Bronchial epithelial cell (primary cell): ENCODE measurements around the gene CDKN2A. TPM values are rescaled to one million over a fixed set of nuclear protein-coding genes. Genes with fewer than 3 reads are reported as not detected.

Experiments
- DNase-seq: peaks from one replicate; pipeline ENCODE4 v3.0.0-alpha.2; 2010; ENCODE audit warnings: low read depth
- FAIRE-seq: peaks from 2 replicates; lab custom pipeline; 2011; peaks lifted over from hg19 to GRCh38; lab: Jason Lieb, UNC
- H3K27me3 ChIP-seq: 2 replicates; pipeline ENCODE4 v1.5.1; 2011; ENCODE audit warnings: low read length; ENCODE audit not compliant: control insufficient read depth, insufficient read depth
- H3K36me3 ChIP-seq: 2 replicates; pipeline ENCODE4 v1.5.1; 2011; ENCODE audit warnings: low read length; ENCODE audit not compliant: control insufficient read depth, insufficient read depth
- H3K4me3 ChIP-seq: 2 replicates; pipeline ENCODE4 v1.5.1; 2011; ENCODE audit warnings: mild to moderate bottlenecking, low read depth, low read length, control low read depth
- CTCF ChIP-seq: IDR thresholded peaks from 2 replicates; pipeline ENCODE4 v1.5.1; 2011; ENCODE audit warnings: mild to moderate bottlenecking, moderate library complexity, low read length, control low read depth, inconsistent platforms; ENCODE audit not compliant: insufficient read depth, severe bottlenecking
- total RNA-seq: library from RNA; depleted of rRNA; stranded (reverse); fragments of >200 nt; gene quantifications from 2 replicates; pipeline ENCODE4 v1.2.1, GENCODE V29; 2014

CDKN2A gene
- total RNA-seq, 1 donor from 2014 or later: 1.6 TPM

- FAIRE-seq (no peak), DNase-seq (peak; percentile 24)
- Histone ChIP-seq H3K4me3 (no peak overlapping the region), H3K36me3 (no peaks in the 10 kb centered on the region), H3K27me3 (no peaks in the 10 kb centered on the region)
- no peak for TF ChIP-seq CTCF
These were observed 62.8 kb downstream of the CDKN2A start for GRCh38 chr9:21931428-21931827.

GRCh38 chr9:21927752-21928151, 66.4 kb downstream of the CDKN2A start:
- no peak for DNase-seq
- no peak for TF ChIP-seq CTCF
- Histone ChIP-seq H3K4me3 (no peak overlapping the region), H3K27me3 (no peaks in the 10 kb centered on the region), H3K36me3 (no peaks in the 10 kb centered on the region)
- no peak for FAIRE-seq

GRCh38 chr9:21923694-21924093, 70.5 kb downstream of the CDKN2A start:
- Histone ChIP-seq H3K4me3 (no peak overlapping the region), H3K27me3 (no peaks in the 10 kb centered on the region), H3K36me3 (no peaks in the 10 kb centered on the region)
- DNase-seq (no peak), FAIRE-seq (no peak)
- no peak for TF ChIP-seq CTCF

- no peaks in the 10 kb centered on the region for H3K36me3 ChIP-seq
- FAIRE-seq: no peak
- peak; percentile 82 for DNase-seq
- no peaks in the 10 kb centered on the region for H3K27me3 ChIP-seq
- no peak overlapping the region for H3K4me3 ChIP-seq
- TF ChIP-seq CTCF: no peak
These were observed 74.5 kb downstream of the CDKN2A start for GRCh38 chr9:21919377-21920362.

Other genes with a start within 250 kb of the CDKN2A start
- gene MTAP, start 191.8 kb downstream of the CDKN2A start, total RNA-seq: 35.7 and 44.8 TPM in 2 replicates
- gene CDKN2B-AS1, start 399 bp upstream of the CDKN2A start, total RNA-seq: 0.53 and 1.0 TPM in 2 replicates
- 29.2 and 64.0 TPM in 2 replicates for gene CDKN2B, start 14.9 kb upstream of the CDKN2A start, total RNA-seq